ENCODE results near the gene ARHGEF11.

The ARHGEF11 gene

GRCh38 chr1:157044326-157044725 lies 1.2 kb downstream of the ARHGEF11 start:
- DNase-seq, result peak; percentile 19

GRCh38 chr1:157043685-157044084 lies 1.9 kb downstream of the ARHGEF11 start:
- DNase-seq, result no peak

GRCh38 chr1:157042846-157043245 lies 2.7 kb downstream of the ARHGEF11 start:
- no peak for DNase-seq

GRCh38 chr1:157040802-157041201 lies 4.7 kb downstream of the ARHGEF11 start:
- DNase-seq, result no peak

- DNase-seq, result no peak
These were observed 10.4 kb downstream of the ARHGEF11 start for GRCh38 chr1:157035121-157035520.

GRCh38 chr1:157034137-157034800 lies 11.3 kb downstream of the ARHGEF11 start:
- no peak for DNase-seq

GRCh38 chr1:157033357-157033876 lies 12.1 kb downstream of the ARHGEF11 start:
- no peak for DNase-seq

- no peak for DNase-seq
These were observed 13.2 kb downstream of the ARHGEF11 start for GRCh38 chr1:157032303-157032702.

- no peak for DNase-seq
These were observed 14.8 kb downstream of the ARHGEF11 start for GRCh38 chr1:157030728-157031127.

GRCh38 chr1:157028674-157029073 lies 16.9 kb downstream of the ARHGEF11 start:
- DNase-seq, result no peak

- no peak for DNase-seq
These were observed 19.7 kb downstream of the ARHGEF11 start for GRCh38 chr1:157025856-157026255.

GRCh38 chr1:157025385-157025784 lies 20.2 kb downstream of the ARHGEF11 start:
- peak; percentile 26 for DNase-seq

- no peak for DNase-seq
These were observed 23.9 kb downstream of the ARHGEF11 start for GRCh38 chr1:157021688-157022087.

- DNase-seq, result no peak
These were observed 26.1 kb downstream of the ARHGEF11 start for GRCh38 chr1:157019457-157019856.

GRCh38 chr1:157011845-157012244 lies 33.7 kb downstream of the ARHGEF11 start:
- DNase-seq, result no peak

GRCh38 chr1:157008502-157008901 lies 37.0 kb downstream of the ARHGEF11 start:
- DNase-seq, result no peak

- DNase-seq, result no peak
These were observed 38.2 kb downstream of the ARHGEF11 start for GRCh38 chr1:157007306-157007705.

GRCh38 chr1:157006676-157007075 lies 38.9 kb downstream of the ARHGEF11 start:
- DNase-seq, result no peak

- DNase-seq, result no peak
These were observed 39.6 kb downstream of the ARHGEF11 start for GRCh38 chr1:157005965-157006364.

GRCh38 chr1:157004806-157005205 lies 40.7 kb downstream of the ARHGEF11 start:
- no peak for DNase-seq

- DNase-seq, result no peak
These were observed 41.2 kb downstream of the ARHGEF11 start for GRCh38 chr1:157004327-157004726.

- DNase-seq, result no peak
These were observed 44.2 kb downstream of the ARHGEF11 start for GRCh38 chr1:157001304-157001703.

GRCh38 chr1:157000686-157001085 lies 44.9 kb downstream of the ARHGEF11 start:
- no peak for DNase-seq

- DNase-seq, result no peak
These were observed 45.8 kb downstream of the ARHGEF11 start for GRCh38 chr1:156999596-157000320.
